Left kidney (tissue), 1 donor: ENCODE data around the gene SCYGR8. TPM values are rescaled to one million over a fixed set of nuclear protein-coding genes. Genes with fewer than 3 reads are reported as not detected.

ENCODE experiments used
- polyA plus RNA-seq: library from polyadenylated mRNA; unstranded; fragments of 120-200 nt; gene quantifications from one replicate; pipeline ENCODE4 v1.2.1, GENCODE V29; 2013; ENCODE audit not compliant: insufficient read length

The SCYGR8 gene
- polyA plus RNA-seq, 1 donor: not detected

Other genes starting within 250 kb of the SCYGR8 start
- not detected for gene SCYGR2, start 147.0 kb upstream of the SCYGR8 start, polyA plus RNA-seq
- not detected for gene SCYGR3, start 131.1 kb upstream of the SCYGR8 start, polyA plus RNA-seq
- gene SCYGR4, start 128.4 kb upstream of the SCYGR8 start, polyA plus RNA-seq: not detected
- gene SCYGR5, start 79.1 kb upstream of the SCYGR8 start, polyA plus RNA-seq: not detected
- 10.7 TPM for gene SLC19A3, start 27.9 kb upstream of the SCYGR8 start, polyA plus RNA-seq
- not detected for gene SCYGR6, start 21.1 kb upstream of the SCYGR8 start, polyA plus RNA-seq
- gene SCYGR7, start 17.6 kb upstream of the SCYGR8 start, polyA plus RNA-seq: not detected
- 0.48 TPM for gene CCL20, start 67.9 kb downstream of the SCYGR8 start, polyA plus RNA-seq
- 0.52 TPM for gene DAW1, start 125.7 kb downstream of the SCYGR8 start, polyA plus RNA-seq